Upper lobe of left lung (tissue), 6 donors: Measurements from ENCODE around the gene TLN1. TPM values are rescaled to one million over a fixed set of nuclear protein-coding genes. Genes with fewer than 3 reads are reported as not detected.
A peak's percentile ranks its signal among the peaks of the same experiment; 100 is the strongest.

ENCODE experiments used
- ATAC-seq, 2 donors: fragments of 200-7000 bp; cut with Tn5 transposase; one replicate each; pipeline ENCODE4 v1.9.1; 2022; ENCODE audit warnings: mild to moderate bottlenecking in 2 of 2, moderate library complexity in 2 of 2; ENCODE audit not compliant: low FRiP score in 2 of 2
- DNase-seq, 2 donors: peaks; one replicate each; pipeline ENCODE4 v3.0.0-alpha.2; 2019 to 2020
- H3K27ac ChIP-seq, 4 donors: fragments of 200-600 bp; sonication (generic); one replicate each; pipeline ENCODE4 v1.5.1; 2016 to 2019
- H3K27me3 ChIP-seq, 4 donors: fragments of 200-600 bp; sonication (generic); one replicate each; pipeline ENCODE4 v1.5.1; 2017 to 2019
- H3K36me3 ChIP-seq, 4 donors: fragments of 200-600 bp; sonication (generic); one replicate each; pipeline ENCODE4 v1.5.1; 2016 to 2019
- H3K4me1 ChIP-seq, 4 donors: fragments of 200-600 bp; sonication (generic); one replicate each; pipeline ENCODE4 v1.5.1; 2018 to 2019
- H3K4me3 ChIP-seq, 4 donors: fragments of 200-600 bp; sonication (generic); one replicate each; pipeline ENCODE4 v1.5.1; 2017 to 2019; ENCODE audit warnings: mild to moderate bottlenecking in 2 of 4, moderate library complexity in 1 of 4
- H3K9me3 ChIP-seq, 4 donors: fragments of 200-600 bp; sonication (generic); one replicate each; pipeline ENCODE4 v1.5.1; 2018 to 2019
- EP300 ChIP-seq, 4 donors: sonication (generic); formaldehyde crosslinking; IDR thresholded peaks; one replicate each; pipeline ENCODE4 v1.5.1; 2017; ENCODE audit warnings: antibody characterized with exemption in 4 of 4, control low read depth in 2 of 4
- POLR2A ChIP-seq, 4 donors: fragments of 450-650 bp; IDR thresholded peaks; one replicate each; pipeline ENCODE4 v1.5.1; 2016 to 2017; ENCODE audit warnings: antibody characterized with exemption in 4 of 4, mild to moderate bottlenecking in 2 of 4
- POLR2AphosphoS5 ChIP-seq, 2 donors: sonication (generic); formaldehyde crosslinking; IDR thresholded peaks; one replicate each; pipeline ENCODE4 v1.5.1; 2017; ENCODE audit warnings: antibody characterized with exemption in 2 of 2
- WGBS, 2 donors: methylation state at CpG; one replicate each; pipeline ENCODE4 v1.1.5; 2017 to 2018; 5-methylcytosine and 5-hydroxymethylcytosine counted together
- total RNA-seq, 6 donors: library from RNA; depleted of rRNA in 4 of 6; stranded (reverse); fragments of >200 nt in 4 of 6; gene quantifications; one replicate each; pipeline versions ENCODE4 v1.1.0 to v1.2.1, GENCODE V29; 2016 to 2021
- TF ChIP-seq, protein P1 (sequence below), 6 experiments: fragments of 450-650 bp in 4 of 6; fragments of 200-600 bp in 2 of 6; sonication (generic) in 2 of 6; IDR thresholded peaks; one replicate each; pipeline ENCODE4 v1.5.1; 2016 to 2019; ENCODE audit warnings: antibody characterized with exemption in 6 of 6
- donor health status: DM: no; HTN: no; CAD: no; lungs with moderate emphysema.
- donor health status: DM: no; HTN: yes; CAD: no; lungs with severe emphysema.

Gene TLN1
- total RNA-seq, 6 donors from 2014 or later: 237 to 557 (median 325) TPM

DNA sequence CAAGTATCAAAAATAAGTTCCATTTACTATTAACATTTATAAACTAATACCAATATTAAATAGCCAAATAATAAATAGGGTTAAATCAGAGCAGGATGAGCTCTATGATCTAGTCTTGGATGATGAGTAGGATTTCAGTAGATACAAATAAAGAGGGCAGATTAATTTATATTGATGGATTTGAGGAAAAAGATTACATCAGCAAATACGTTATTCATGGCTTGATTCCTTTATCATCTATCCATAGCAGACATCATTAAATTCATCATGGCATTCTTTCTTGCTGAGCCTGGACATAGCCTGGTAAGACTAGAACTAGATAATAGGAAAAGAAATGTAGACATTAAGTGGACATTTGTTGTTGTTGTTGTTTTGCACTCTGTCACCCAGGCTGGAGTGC is 35.5 kb upstream of the TLN1 start:
- Histone ChIP-seq H3K27me3 (no peaks in the 10 kb centered on the region), H3K27ac (no peak overlapping the region), H3K4me1 (peaks cover 17 to 22% (median 21%) of the 10 kb centered on the region in 4 donors), H3K9me3 (no peaks in the 10 kb centered on the region), H3K36me3 (no peaks in the 10 kb centered on the region), H3K4me3 (no peak overlapping the region)
- 93 to 100% methylated on average over 1 of the region's 1 CpG for WGBS, 2 donors
- ATAC-seq (no peak), DNase-seq (no peak)
- TF ChIP-seq POLR2AphosphoS5 (IDR thresholded peaks at IDR 0.05) (no peak), EP300 (IDR thresholded peaks at IDR 0.05) (no peak), POLR2A (IDR thresholded peaks at IDR 0.05) (no peak)
- TF ChIP-seq, protein P1, sequence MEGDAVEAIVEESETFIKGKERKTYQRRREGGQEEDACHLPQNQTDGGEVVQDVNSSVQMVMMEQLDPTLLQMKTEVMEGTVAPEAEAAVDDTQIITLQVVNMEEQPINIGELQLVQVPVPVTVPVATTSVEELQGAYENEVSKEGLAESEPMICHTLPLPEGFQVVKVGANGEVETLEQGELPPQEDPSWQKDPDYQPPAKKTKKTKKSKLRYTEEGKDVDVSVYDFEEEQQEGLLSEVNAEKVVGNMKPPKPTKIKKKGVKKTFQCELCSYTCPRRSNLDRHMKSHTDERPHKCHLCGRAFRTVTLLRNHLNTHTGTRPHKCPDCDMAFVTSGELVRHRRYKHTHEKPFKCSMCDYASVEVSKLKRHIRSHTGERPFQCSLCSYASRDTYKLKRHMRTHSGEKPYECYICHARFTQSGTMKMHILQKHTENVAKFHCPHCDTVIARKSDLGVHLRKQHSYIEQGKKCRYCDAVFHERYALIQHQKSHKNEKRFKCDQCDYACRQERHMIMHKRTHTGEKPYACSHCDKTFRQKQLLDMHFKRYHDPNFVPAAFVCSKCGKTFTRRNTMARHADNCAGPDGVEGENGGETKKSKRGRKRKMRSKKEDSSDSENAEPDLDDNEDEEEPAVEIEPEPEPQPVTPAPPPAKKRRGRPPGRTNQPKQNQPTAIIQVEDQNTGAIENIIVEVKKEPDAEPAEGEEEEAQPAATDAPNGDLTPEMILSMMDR (IDR thresholded peaks at IDR 0.05): no peak

DNA sequence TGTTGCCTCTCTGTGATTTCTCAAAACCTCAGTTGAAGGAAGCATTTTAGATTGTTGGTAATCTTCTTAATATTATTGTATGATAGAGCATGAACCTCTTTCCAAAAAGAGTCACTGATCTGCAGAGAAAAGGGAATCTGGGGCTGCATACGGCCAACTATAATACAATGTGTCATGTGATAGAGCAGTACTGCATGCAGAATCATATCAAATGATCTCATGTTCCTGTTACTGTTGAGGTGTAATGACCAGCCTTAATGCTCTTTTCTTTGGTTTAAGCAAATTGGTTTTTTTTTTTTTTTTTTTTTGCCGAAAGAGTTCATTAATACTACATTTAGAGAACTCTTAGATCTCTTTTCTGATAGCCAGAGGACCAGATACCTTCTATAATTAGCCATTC is 35.0 kb upstream of the TLN1 start:
- Histone ChIP-seq H3K36me3 (no peaks in the 10 kb centered on the region), H3K9me3 (no peaks in the 10 kb centered on the region), H3K27ac (no peak overlapping the region), H3K27me3 (no peaks in the 10 kb centered on the region), H3K4me1 (peaks cover 16 to 18% (median 17%) of the 10 kb centered on the region in 4 donors), H3K4me3 (no peak overlapping the region)
- no peak for TF ChIP-seq POLR2A (IDR thresholded peaks at IDR 0.05)
- TF ChIP-seq, protein P1 (IDR thresholded peaks at IDR 0.05): no peak
- 79 to 82% methylated on average over 2 of the region's 2 CpGs for WGBS, 2 donors
- no peak for DNase-seq
- ATAC-seq: no peak

DNA sequence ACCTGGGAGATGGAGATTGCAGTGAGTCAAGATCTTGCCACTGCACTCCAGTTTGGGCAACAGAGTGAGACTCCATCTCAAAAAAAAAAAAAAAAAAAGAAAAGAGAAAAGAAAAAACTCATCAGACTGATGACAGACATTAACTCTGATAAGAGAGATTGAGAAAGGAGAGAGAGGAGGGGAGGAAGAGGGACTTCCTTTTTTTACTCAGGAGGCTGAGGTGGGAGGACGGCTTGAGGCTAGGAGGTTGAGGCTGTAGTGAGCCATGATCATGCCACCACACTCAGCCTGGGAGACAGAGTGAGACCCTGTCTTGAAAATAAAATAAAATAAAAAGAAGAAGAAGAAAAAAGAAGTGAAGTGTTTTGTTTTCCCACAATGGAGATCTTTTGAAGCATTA is 31.8 kb upstream of the TLN1 start:
- Histone ChIP-seq H3K4me1 (peaks cover 0 to 8% (median 3%) of the 10 kb centered on the region in 4 donors), H3K27me3 (no peaks in the 10 kb centered on the region), H3K27ac (no peak overlapping the region), H3K4me3 (no peak overlapping the region), H3K36me3 (no peaks in the 10 kb centered on the region), H3K9me3 (no peaks in the 10 kb centered on the region)
- 91 to 95% methylated on average over 1 of the region's 1 CpG for WGBS, 2 donors
- DNase-seq (no peak), ATAC-seq (no peak)
- no peak for TF ChIP-seq POLR2A (IDR thresholded peaks at IDR 0.05)

DNA sequence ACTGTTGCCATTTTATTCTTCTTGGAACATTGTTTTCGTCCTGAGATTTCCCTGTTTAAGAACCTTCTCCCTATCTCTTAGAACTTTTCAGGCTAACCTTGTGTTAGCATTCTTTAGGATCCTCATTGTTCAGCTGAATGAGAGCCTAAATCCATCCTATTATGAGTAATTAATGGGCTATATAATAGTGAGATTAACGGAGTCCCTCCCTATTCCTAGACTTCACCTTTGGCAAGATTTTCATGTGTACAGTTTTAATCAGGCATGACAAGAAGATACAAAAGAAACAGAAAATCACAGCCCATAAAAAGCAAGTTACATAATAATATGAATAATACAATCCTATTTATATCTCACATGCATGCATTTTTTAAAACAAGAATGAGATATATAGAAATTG is 31.2 kb upstream of the TLN1 start:
- H3K4me3 ChIP-seq: no peak overlapping the region
- no peaks in the 10 kb centered on the region for H3K36me3 ChIP-seq
- 84 to 95% methylated on average over 2 of the region's 2 CpGs for WGBS, 2 donors
- H3K27ac ChIP-seq: no peak overlapping the region
- H3K27me3 ChIP-seq: no peaks in the 10 kb centered on the region
- no peak for TF ChIP-seq EP300 (IDR thresholded peaks at IDR 0.05)
- no peak for TF ChIP-seq POLR2AphosphoS5 (IDR thresholded peaks at IDR 0.05)
- TF ChIP-seq POLR2A (IDR thresholded peaks at IDR 0.05): no peak
- TF ChIP-seq, protein P1 (IDR thresholded peaks at IDR 0.05): no peak
- no peaks in the 10 kb centered on the region for H3K9me3 ChIP-seq
- ATAC-seq: no peak
- peaks cover 1 to 14% (median 8%) of the 10 kb centered on the region in 4 donors for H3K4me1 ChIP-seq
- no peak for DNase-seq

DNA sequence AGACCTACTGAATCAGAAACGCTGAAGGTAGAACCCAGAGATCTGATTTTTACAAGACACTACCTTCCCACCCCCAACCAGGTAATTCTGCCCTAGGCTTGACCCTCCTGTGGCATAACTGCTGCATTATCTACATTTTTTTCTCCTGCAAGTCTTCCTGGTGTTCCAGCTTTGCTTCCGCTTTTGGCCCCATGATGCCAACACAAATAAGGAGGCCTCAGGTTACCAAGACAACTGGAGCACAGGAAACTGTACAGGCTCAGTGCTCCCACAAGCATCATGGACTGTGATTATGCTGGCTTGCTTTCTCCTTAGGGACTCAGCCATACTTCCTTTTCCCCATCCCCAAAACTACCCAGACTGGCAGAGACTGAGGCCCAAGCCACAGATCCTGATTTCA is 28.7 kb upstream of the TLN1 start:
- ATAC-seq (no peak), DNase-seq (no peak)
- Histone ChIP-seq H3K27ac (peak overlapping the region in 1 of 4 donors; percentile 5), H3K4me3 (no peak overlapping the region), H3K27me3 (no peaks in the 10 kb centered on the region), H3K36me3 (no peaks in the 10 kb centered on the region), H3K4me1 (peaks cover 19 to 39% (median 27%) of the 10 kb centered on the region in 4 donors), H3K9me3 (no peaks in the 10 kb centered on the region)
- whole genome bisulfite sequencing, 2 donors: 41 to 58% methylated on average over 2 of the region's 2 CpGs
- TF ChIP-seq, protein P1 (IDR thresholded peaks at IDR 0.05): no peak
- TF ChIP-seq EP300 (IDR thresholded peaks at IDR 0.05) (no peak), POLR2A (IDR thresholded peaks at IDR 0.05) (no peak), POLR2AphosphoS5 (IDR thresholded peaks at IDR 0.05) (no peak)
